GM18505 (cell line): ENCODE measurements around the gene FSD1.

Experiments
- ATAC-seq: cut with Tn5 transposase; IDR thresholded peaks from one replicate; pipeline ENCODE4 v1.9.1; 2021; ENCODE audit not compliant: unreplicated experiment
- POLR2A ChIP-seq: IDR thresholded peaks from 4 replicates; pipeline ENCODE4 v1.6.1; 2011; ENCODE audit warnings: borderline replicate concordance; ENCODE audit not compliant: insufficient read depth, insufficient read length; ENCODE audit errors: extremely low read depth

The FSD1 gene

GRCh38 chr19:4354897-4355296 lies 50.5 kb downstream of the FSD1 start:
- ATAC-seq, result no peak
- TF ChIP-seq POLR2A, result no peak

GRCh38 chr19:4357095-4357797 lies 52.8 kb downstream of the FSD1 start:
- no peak for ATAC-seq
- TF ChIP-seq POLR2A, result no peak

- ATAC-seq, result no peak
- peak; percentile 0 for TF ChIP-seq POLR2A
Observed at GRCh38 chr19:4357921-4358326, 53.5 kb downstream of the FSD1 start.

GRCh38 chr19:4358709-4359626 lies 54.6 kb downstream of the FSD1 start:
- no peak for ATAC-seq
- peak; percentile 33 for TF ChIP-seq POLR2A

- no peak for ATAC-seq
- TF ChIP-seq POLR2A, result no peak
Observed at GRCh38 chr19:4359627-4360000, 55.2 kb downstream of the FSD1 start.

GRCh38 chr19:4360081-4360569 lies 55.7 kb downstream of the FSD1 start:
- TF ChIP-seq POLR2A, result no peak
- no peak for ATAC-seq

GRCh38 chr19:4360641-4361151 lies 56.3 kb downstream of the FSD1 start:
- no peak for ATAC-seq
- no peak for TF ChIP-seq POLR2A

- ATAC-seq, result no peak
- peak; percentile 14 for TF ChIP-seq POLR2A
Observed at GRCh38 chr19:4361152-4362046, 57.0 kb downstream of the FSD1 start.

- TF ChIP-seq POLR2A, result no peak
- ATAC-seq, result no peak
Observed at GRCh38 chr19:4362101-4362828, 57.9 kb downstream of the FSD1 start.

GRCh38 chr19:4362831-4363545 lies 58.6 kb downstream of the FSD1 start:
- no peak for ATAC-seq

GRCh38 chr19:4363571-4364304 lies 59.3 kb downstream of the FSD1 start:
- ATAC-seq, result no peak
- TF ChIP-seq POLR2A, result no peak

More at GRCh38 chr19:4362831-4363545, 58.6 kb downstream of the FSD1 start:
- TF ChIP-seq POLR2A, result peak; percentile 30
